Neural cell (in vitro differentiated cells): Measurements from ENCODE around the gene RSPRY1. TPM values are rescaled to one million over a fixed set of nuclear protein-coding genes. Genes with fewer than 3 reads are reported as not detected.
A peak's percentile ranks its signal among the peaks of the same experiment; 100 is the strongest.

Experiments
- H2AFZ ChIP-seq: fragments of 200-600, 300-800 bp; sonication (generic), shearing (Covaris generic); 2 replicates; pipeline ENCODE4 v1.6.0; 2014; ENCODE audit warnings: low read depth, mild to moderate bottlenecking, antibody characterized with exemption, low read length, moderate library complexity
- H3F3A ChIP-seq: fragments of 200-600 bp; shearing (Covaris generic); 2 replicates; pipeline ENCODE4 v1.6.1; 2016; ENCODE audit warnings: mild to moderate bottlenecking, moderate library complexity, mixed read lengths, antibody characterized with exemption, low read length; ENCODE audit not compliant: insufficient read depth, poor library complexity, severe bottlenecking
- H3K27ac ChIP-seq: fragments of 200-600, 300-800 bp; sonication (generic), shearing (Covaris generic); 2 replicates; pipeline ENCODE4 v1.5.1; 2014; ENCODE audit warnings: mild to moderate bottlenecking, low read length, moderate library complexity
- H3K27me3 ChIP-seq: fragments of 300-800, 200-600 bp; sonication (generic), shearing (Covaris generic); 2 replicates; pipeline ENCODE4 v1.6.0; 2014; ENCODE audit warnings: mild to moderate bottlenecking, low read depth, low read length, moderate library complexity; ENCODE audit not compliant: insufficient read depth
- H3K36me3 ChIP-seq: fragments of 300-800, 200-600 bp; sonication (generic), shearing (Covaris generic); 2 replicates; pipeline ENCODE4 v1.5.1; 2014; ENCODE audit warnings: mild to moderate bottlenecking, antibody characterized with exemption, low read length, moderate library complexity; ENCODE audit not compliant: insufficient read depth
- H3K4me2 ChIP-seq: fragments of 300-800, 200-600 bp; sonication (generic), shearing (Covaris generic); 2 replicates; pipeline ENCODE4 v1.6.0; 2014; ENCODE audit warnings: mild to moderate bottlenecking, low read length
- H3K4me3 ChIP-seq: fragments of 300-800, 200-600 bp; sonication (generic), shearing (Covaris generic); 2 replicates; pipeline ENCODE4 v1.5.1; 2014; ENCODE audit warnings: mild to moderate bottlenecking, low read length, moderate library complexity
- H3K79me2 ChIP-seq: fragments of 200-600 bp; shearing (Covaris generic); replicated peaks from 2 replicates; pipeline ENCODE4 v1.6.0; 2014; ENCODE audit warnings: mild to moderate bottlenecking, low read length, moderate library complexity; ENCODE audit not compliant: insufficient read depth
- H3K9ac ChIP-seq: fragments of 300-800, 200-600 bp; sonication (generic), shearing (Covaris generic); 2 replicates; pipeline ENCODE4 v1.6.1; 2016; ENCODE audit warnings: mild to moderate bottlenecking, low read length, mixed read lengths
- H3K9me2 ChIP-seq: fragments of 200-600 bp; shearing (Covaris generic); 2 replicates; pipeline ENCODE4 v1.6.1; 2016; ENCODE audit warnings: mild to moderate bottlenecking, low read length, mixed read lengths; ENCODE audit not compliant: insufficient read depth
- H3K9me3 ChIP-seq: fragments of 200-600, 300-800 bp; sonication (generic), shearing (Covaris generic); 2 replicates; pipeline ENCODE4 v1.6.1; 2016; ENCODE audit warnings: mild to moderate bottlenecking, mixed run types, low read length, moderate library complexity, mixed read lengths
- H4K20me1 ChIP-seq: fragments of 200-600 bp; shearing (Covaris generic); 2 replicates; pipeline ENCODE4 v1.6.1; 2016; ENCODE audit warnings: mild to moderate bottlenecking, mixed run types; ENCODE audit not compliant: insufficient read depth
- CTCF ChIP-seq: fragments of 450-650 bp; IDR thresholded peaks from 2 replicates; pipeline ENCODE4 v1.5.1; 2014; ENCODE audit warnings: antibody characterized with exemption, mild to moderate bottlenecking, moderate library complexity; ENCODE audit not compliant: poor library complexity, severe bottlenecking
- EP300 ChIP-seq: fragments of 450-650 bp; conservative IDR thresholded peaks from 2 replicates; pipeline ENCODE4 v1.6.1; 2014; ENCODE audit warnings: antibody characterized with exemption, mild to moderate bottlenecking, moderate library complexity; ENCODE audit not compliant: poor library complexity, severe bottlenecking
- EZH2 ChIP-seq: fragments of 200-600, 300-800 bp; shearing (Covaris generic), sonication (generic); IDR thresholded peaks from 2 replicates; pipeline ENCODE4 v1.6.1; 2014; ENCODE audit warnings: antibody characterized with exemption, low read length, borderline replicate concordance, mild to moderate bottlenecking; ENCODE audit not compliant: insufficient read depth, poor library complexity, severe bottlenecking
- MXI1 ChIP-seq: fragments of 450-650 bp; conservative IDR thresholded peaks from 2 replicates; pipeline ENCODE4 v1.6.1; 2014; ENCODE audit warnings: antibody characterized with exemption, mild to moderate bottlenecking; ENCODE audit not compliant: poor library complexity, severe bottlenecking
- POLR2AphosphoS5 ChIP-seq: IDR thresholded peaks from 2 replicates; pipeline ENCODE4 v1.6.1; 2012
- RAD21 ChIP-seq: fragments of 450-650 bp; conservative IDR thresholded peaks from 2 replicates; pipeline ENCODE4 v1.6.1; 2014; ENCODE audit warnings: antibody characterized with exemption, mild to moderate bottlenecking, moderate library complexity
- REST ChIP-seq: IDR thresholded peaks from 2 replicates; pipeline ENCODE4 v1.6.1; 2012; ENCODE audit warnings: borderline replicate concordance
- SMC3 ChIP-seq: fragments of 450-650 bp; conservative IDR thresholded peaks from 2 replicates; pipeline ENCODE4 v1.6.1; 2014; ENCODE audit warnings: antibody characterized with exemption, mild to moderate bottlenecking, moderate library complexity; ENCODE audit not compliant: poor library complexity
- TAF1 ChIP-seq: IDR thresholded peaks from 2 replicates; pipeline ENCODE4 v1.6.1; 2012; ENCODE audit warnings: low read depth
- polyA minus RNA-seq: library from RNA; depleted of rRNA, polyadenylated mRNA; stranded (reverse); fragments of >200 nt; gene quantifications from 2 replicates; pipeline ENCODE4 v1.2.3, GENCODE V29; 2014
- polyA plus RNA-seq: library from polyadenylated mRNA; depleted of rRNA; stranded (reverse); fragments of >200 nt; gene quantifications from 2 replicates; pipeline ENCODE4 v1.2.3, GENCODE V29; 2014

RSPRY1 gene
- polyA plus RNA-seq (62.0 and 69.8 TPM in 2 replicates), polyA minus RNA-seq (101 and 116 TPM in 2 replicates)

GRCh38 chr16:57185945-57186871 is at the start of gene RSPRY1, which contains the start of gene PSME3IP1:
Gene RSPRY1 (plus strand): TSS chr16:57186329. CDS start chr16:57204659, 18,330 bp downstream.
Gene PSME3IP1 (minus strand): TSS chr16:57186039. CDS start chr16:57173854, 12,185 bp downstream.
- peak; percentile 94 for TF ChIP-seq POLR2AphosphoS5
- no peak for TF ChIP-seq EP300
- no peak for TF ChIP-seq RAD21
- no peak for TF ChIP-seq SMC3
- TF ChIP-seq MXI1, result peak; percentile 57
- TF ChIP-seq REST, result peak; percentile 94
- TF ChIP-seq TAF1, result peak; percentile 90
- TF ChIP-seq EZH2, result no peak
- no peak for TF ChIP-seq CTCF
- no peaks in the 10 kb centered on the region for H3K9me3 ChIP-seq
- no peaks in the 10 kb centered on the region for H3K27me3 ChIP-seq
- H2AFZ ChIP-seq, result peak within 1 kb of the TSS; percentile 93
- peak within 1 kb of the TSS; percentile 88 for H3K4me3 ChIP-seq
- H3K4me2 ChIP-seq, result peak within 1 kb of the TSS; percentile 100
- no peaks in the 10 kb centered on the region for H4K20me1 ChIP-seq
- no peaks in the 10 kb centered on the region for H3F3A ChIP-seq
- peak within 1 kb of the TSS; percentile 98 for H3K27ac ChIP-seq
- H3K9ac ChIP-seq, result peak within 1 kb of the TSS; percentile 98
- H3K79me2 ChIP-seq, result peaks cover 88% of the 10 kb centered on the region
- H3K9me2 ChIP-seq, result no peaks in the 10 kb centered on the region
- no peaks in the 10 kb centered on the region for H3K36me3 ChIP-seq

- Histone ChIP-seq H4K20me1 (no peaks in the 10 kb centered on the region), H3K27ac (no peak overlapping the region), H2AFZ (no peak overlapping the region), H3K9ac (no peak overlapping the region), H3K36me3 (no peaks in the 10 kb centered on the region), H3F3A (no peaks in the 10 kb centered on the region), H3K9me2 (no peaks in the 10 kb centered on the region), H3K27me3 (no peaks in the 10 kb centered on the region), H3K4me3 (no peak overlapping the region), H3K4me2 (no peak overlapping the region), H3K9me3 (no peaks in the 10 kb centered on the region), H3K79me2 (no peaks in the 10 kb centered on the region)
- no peak for TF ChIP-seq POLR2AphosphoS5
- TF ChIP-seq SMC3, result no peak
- no peak for TF ChIP-seq RAD21
- no peak for TF ChIP-seq MXI1
- TF ChIP-seq CTCF, result no peak
- TF ChIP-seq REST, result no peak
- TF ChIP-seq EZH2, result no peak
- TF ChIP-seq EP300, result no peak
- no peak for TF ChIP-seq TAF1
Observed at GRCh38 chr16:57137043-57137442, 49.1 kb upstream of the RSPRY1 start.
